ENCODE results near the gene GRM1.

GRCh38 chr6:146402476-146402875, 373.6 kb downstream of the GRM1 start:
- TF ChIP-seq CTCF (conservative IDR thresholded peaks at IDR 0.05; ENCODE audit: low read length): no peak
- no peak for TF ChIP-seq EZH2phosphoT487 (IDR thresholded peaks at IDR 0.05; ENCODE audit: borderline replicate concordance)

All from Loucy (cell line).